Stomach (tissue), 9 donors: Measurements from ENCODE around the gene RNU6-7. TPM values are rescaled to one million over a fixed set of nuclear protein-coding genes. Genes with fewer than 3 reads are reported as not detected.
A peak's percentile ranks its signal among the peaks of the same experiment; 100 is the strongest.

Experiments used
- DNase-seq, 2 donors: peaks; one replicate each; pipeline versions ENCODE4 v3.0.0 to v3.0.0-alpha.2; 2013 to 2019
- H3K27ac ChIP-seq, 5 donors: fragments of 200-600 bp in 4 of 5; sonication (generic) in 4 of 5; one replicate each; pipeline ENCODE4 v1.5.1; 2013 to 2019; ENCODE audit warnings: mild to moderate bottlenecking in 1 of 5, moderate library complexity in 1 of 5
- H3K27me3 ChIP-seq, 3 donors: fragments of 200-600 bp; sonication (generic); one replicate each; pipeline ENCODE4 v1.5.1; 2017 to 2019; ENCODE audit warnings: mixed run types in 1 of 3
- H3K36me3 ChIP-seq, 4 donors: fragments of 200-600 bp; sonication (generic); 1 replicate in 3 of 4; 2 replicates in 1 of 4; pipeline ENCODE4 v1.5.1; 2016 to 2019
- H3K4me1 ChIP-seq, 4 donors: fragments of 200-600 bp; sonication (generic); one replicate each; pipeline ENCODE4 v1.5.1; 2016 to 2019
- H3K4me3 ChIP-seq, 4 donors: fragments of 200-600 bp; sonication (generic) in 3 of 4; one replicate each; pipeline ENCODE4 v1.5.1; 2016 to 2019; ENCODE audit warnings: mild to moderate bottlenecking in 1 of 4
- H3K9me3 ChIP-seq, 4 donors: fragments of 200-600 bp; sonication (generic); one replicate each; pipeline ENCODE4 v1.5.1; 2016 to 2019
- CTCF ChIP-seq, 7 experiments: fragments of 450-650 bp in 4 of 7; fragments of 200-600 bp in 3 of 7; sonication (generic) in 3 of 7; IDR thresholded peaks; one replicate each; pipeline ENCODE4 v1.5.1; 2016 to 2019; ENCODE audit warnings: antibody characterized with exemption in 7 of 7, control low read depth in 2 of 7, mild to moderate bottlenecking in 1 of 7
- EP300 ChIP-seq: sonication (generic); formaldehyde crosslinking; IDR thresholded peaks from one replicate; pipeline ENCODE4 v1.6.1; 2017; ENCODE audit warnings: antibody characterized with exemption
- POLR2A ChIP-seq, 4 donors: fragments of 450-650 bp; IDR thresholded peaks; one replicate each; pipeline ENCODE4 v1.6.1; 2016; ENCODE audit warnings: antibody characterized with exemption in 4 of 4, control low read depth in 2 of 4, mild to moderate bottlenecking in 1 of 4, moderate library complexity in 1 of 4
- POLR2AphosphoS5 ChIP-seq, 3 donors: sonication (generic); formaldehyde crosslinking; IDR thresholded peaks; one replicate each; pipeline ENCODE4 v1.6.1; 2016; ENCODE audit warnings: antibody characterized with exemption in 3 of 3
- WGBS, 5 donors: extraction: QIAGEN DNeasy Blood & Tissue Kit in 3 of 5; methylation state at CpG; one replicate each; pipeline versions ENCODE4 v1.1.5 to v1.1.7; 2013 to 2018; 5-methylcytosine and 5-hydroxymethylcytosine counted together
- intact Hi-C: fragments of 100-400 bp; cut with DNase I; formaldehyde crosslinking; loops from one replicate; pipeline ENCODE4 v1.15.1; 2023; ENCODE audit warnings: low total_unique reads
- polyA plus RNA-seq, 3 donors: library from polyadenylated mRNA; stranded (reverse); fragments of 200-250 nt; gene quantifications; one replicate each; pipeline ENCODE4 v1.2.3, GENCODE V29; 2013
- small RNA-seq, 4 donors: library from RNA; depleted of rRNA; stranded (forward); fragments of <200 nt; gene quantifications; one replicate each; pipeline ENCODE3, GENCODE V24; 2016
- total RNA-seq, 5 donors: library from RNA; depleted of rRNA; stranded (reverse); fragments of >200 nt; gene quantifications; one replicate each; pipeline versions ENCODE4 v1.1.0 to v1.2.3, GENCODE V29; 2014 to 2016
- donor health status: healthy with polysubstance abuse.
- donor health status: Bipolar disorder and iron deficiency.
- donor health status: healthy.

Gene RNU6-7
- total and polyA plus RNA-seq, 8 donors, result not detected

- Histone ChIP-seq H3K9me3 (no peaks in the 10 kb centered on the region), H3K27ac (no peak overlapping the region), H3K36me3 (no peaks in the 10 kb centered on the region), H3K4me1 (peaks cover 0 to 9% (median 3%) of the 10 kb centered on the region in 4 donors), H3K4me3 (no peak overlapping the region), H3K27me3 (no peaks in the 10 kb centered on the region)
- TF ChIP-seq CTCF (IDR thresholded peaks at IDR 0.05) (no peak), POLR2AphosphoS5 (IDR thresholded peaks at IDR 0.05) (no peak), POLR2A (IDR thresholded peaks at IDR 0.05) (no peak), EP300 (no peak)
- 72 to 88% (median 79%) methylated on average over 5 of the region's 5 CpGs for WGBS, 5 donors
- intact Hi-C loops, result loop anchor here (5.0 kb wide), 1 partner anchor 177 kb away; no protein-coding TSS in a partner anchor
- no peak for DNase-seq
Observed at GRCh38 chr14:32249371-32249770, 47.5 kb downstream of the RNU6-7 start.

- H3K4me3 ChIP-seq, result no peak overlapping the region
- H3K9me3 ChIP-seq, result no peaks in the 10 kb centered on the region
- 67 to 89% (median 84%) methylated on average over 4 of the region's 4 CpGs for WGBS, 5 donors
- no peaks in the 10 kb centered on the region for H3K36me3 ChIP-seq
- TF ChIP-seq EP300 (no peak), CTCF (IDR thresholded peaks at IDR 0.05) (no peak), POLR2A (IDR thresholded peaks at IDR 0.05) (no peak), POLR2AphosphoS5 (IDR thresholded peaks at IDR 0.05) (no peak)
- H3K27ac ChIP-seq, result no peak overlapping the region
- peaks cover 0 to 9% (median 3%) of the 10 kb centered on the region in 4 donors for H3K4me1 ChIP-seq
- intact Hi-C loops, result loop anchor here (5.0 to 10.0 kb wide), 3 partner anchors 177 to 735 kb away; no protein-coding TSS in a partner anchor
- H3K27me3 ChIP-seq, result no peaks in the 10 kb centered on the region
- DNase-seq, result no peak
Observed at GRCh38 chr14:32249780-32250179, 47.9 kb downstream of the RNU6-7 start.

GRCh38 chr14:32250681-32251080 lies 48.8 kb downstream of the RNU6-7 start:
- H3K36me3 ChIP-seq, result no peaks in the 10 kb centered on the region
- no peak for TF ChIP-seq POLR2AphosphoS5 (IDR thresholded peaks at IDR 0.05)
- no peak for TF ChIP-seq CTCF (IDR thresholded peaks at IDR 0.05)
- no peak for TF ChIP-seq POLR2A (IDR thresholded peaks at IDR 0.05)
- no peak for TF ChIP-seq EP300
- H3K27ac ChIP-seq, result no peak overlapping the region
- intact Hi-C loops, result loop anchor here (5.0 to 10.0 kb wide), 2 partner anchors 188 to 736 kb away; no protein-coding TSS in a partner anchor
- peaks cover 0 to 10% (median 4%) of the 10 kb centered on the region in 4 donors for H3K4me1 ChIP-seq
- no peak overlapping the region for H3K4me3 ChIP-seq
- 68 to 86% (median 84%) methylated on average over 3 of the region's 3 CpGs for WGBS, 5 donors
- H3K9me3 ChIP-seq, result no peaks in the 10 kb centered on the region
- H3K27me3 ChIP-seq, result no peaks in the 10 kb centered on the region
- no peak for DNase-seq

GRCh38 chr14:32251530-32251929 lies 49.7 kb downstream of the RNU6-7 start:
- Histone ChIP-seq H3K27me3 (no peaks in the 10 kb centered on the region), H3K4me1 (peaks cover 0 to 10% (median 4%) of the 10 kb centered on the region in 4 donors), H3K9me3 (no peaks in the 10 kb centered on the region), H3K27ac (peak overlapping the region in 2 of 5 donors; percentile 29 to 35), H3K36me3 (no peaks in the 10 kb centered on the region), H3K4me3 (no peak overlapping the region)
- 28 to 51% (median 37%) methylated on average over 4 of the region's 4 CpGs for WGBS, 5 donors
- DNase-seq, result no peak
- intact Hi-C loops, result loop anchor here (5.0 to 10.0 kb wide), 2 partner anchors 189 to 737 kb away; no protein-coding TSS in a partner anchor
- TF ChIP-seq CTCF (IDR thresholded peaks at IDR 0.05), result no peak
- no peak for TF ChIP-seq EP300
- TF ChIP-seq POLR2A (IDR thresholded peaks at IDR 0.05), result no peak
- no peak for TF ChIP-seq POLR2AphosphoS5 (IDR thresholded peaks at IDR 0.05)

Small RNAs within 50 kb of the gene (small RNA-seq; reads per million reads assigned to genes)
- gene RNU6-7 (0 reads per million in 4 donors), gene RNU6-8 (0 reads per million in 4 donors)

Other genes starting within 250 kb of the RNU6-7 start
- 100 to 1,000 TPM in 4 of 5 donors, 10 to 100 TPM in 1; 89.7 to 229 (median 131) TPM for gene ARHGAP5, start 124.7 kb upstream of the RNU6-7 start, total RNA-seq
- gene ARHGAP5, start 124.7 kb upstream of the RNU6-7 start, polyA plus RNA-seq, result 10 to 100 TPM; 10.3 to 18.8 (median 15.9) TPM
- not detected for gene RNU6-8, start 1.2 kb downstream of the RNU6-7 start, total RNA-seq
- not detected for gene RNU6-8, start 1.2 kb downstream of the RNU6-7 start, polyA plus RNA-seq
- 100 to 1,000 TPM in 1 of 5 donors, 10 to 100 TPM in 1, 1 to 10 TPM in 3; 3.2 to 132 (median 3.5) TPM for gene AKAP6, start 127.3 kb downstream of the RNU6-7 start, total RNA-seq
- 1 to 10 TPM in 1 of 3 donors, under 1 TPM in 2; 0.15 to 1.4 (median 0.31) TPM for gene AKAP6, start 127.3 kb downstream of the RNU6-7 start, polyA plus RNA-seq